B cell (primary cell): ENCODE measurements around the gene ZFPM1.

Experiments
- EZH2 ChIP-seq: IDR thresholded peaks from 2 replicates; pipeline ENCODE4 v1.6.1; 2012; ENCODE audit warnings: borderline replicate concordance, low read depth, mild to moderate bottlenecking, moderate library complexity, low read length; ENCODE audit not compliant: insufficient read depth, poor library complexity, severe bottlenecking
- TF ChIP-seq, protein P1 (sequence below): fragments of 200-600 bp; IDR thresholded peaks from one replicate; pipeline ENCODE4 v1.8.0; 2022; ENCODE audit warnings: antibody characterized with exemption, mild to moderate bottlenecking

- TF ChIP-seq, protein P1, sequence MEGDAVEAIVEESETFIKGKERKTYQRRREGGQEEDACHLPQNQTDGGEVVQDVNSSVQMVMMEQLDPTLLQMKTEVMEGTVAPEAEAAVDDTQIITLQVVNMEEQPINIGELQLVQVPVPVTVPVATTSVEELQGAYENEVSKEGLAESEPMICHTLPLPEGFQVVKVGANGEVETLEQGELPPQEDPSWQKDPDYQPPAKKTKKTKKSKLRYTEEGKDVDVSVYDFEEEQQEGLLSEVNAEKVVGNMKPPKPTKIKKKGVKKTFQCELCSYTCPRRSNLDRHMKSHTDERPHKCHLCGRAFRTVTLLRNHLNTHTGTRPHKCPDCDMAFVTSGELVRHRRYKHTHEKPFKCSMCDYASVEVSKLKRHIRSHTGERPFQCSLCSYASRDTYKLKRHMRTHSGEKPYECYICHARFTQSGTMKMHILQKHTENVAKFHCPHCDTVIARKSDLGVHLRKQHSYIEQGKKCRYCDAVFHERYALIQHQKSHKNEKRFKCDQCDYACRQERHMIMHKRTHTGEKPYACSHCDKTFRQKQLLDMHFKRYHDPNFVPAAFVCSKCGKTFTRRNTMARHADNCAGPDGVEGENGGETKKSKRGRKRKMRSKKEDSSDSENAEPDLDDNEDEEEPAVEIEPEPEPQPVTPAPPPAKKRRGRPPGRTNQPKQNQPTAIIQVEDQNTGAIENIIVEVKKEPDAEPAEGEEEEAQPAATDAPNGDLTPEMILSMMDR, result no peak
- no peak for TF ChIP-seq EZH2
Observed at GRCh38 chr16:88471115-88471514, 18.0 kb downstream of the ZFPM1 start.
